ENCODE data around the gene TMEM41B. TPM values are rescaled to one million over a fixed set of nuclear protein-coding genes. Genes with fewer than 3 reads are reported as not detected.
"Not testable (repeated sequence)": the region's sequence is repeated elsewhere in the genome, so short reads cannot be mapped to it uniquely, and the experiment has no call there.

The TMEM41B gene
- total RNA-seq, 1 experiment from 2014 or later = 67.2 TPM

DNA sequence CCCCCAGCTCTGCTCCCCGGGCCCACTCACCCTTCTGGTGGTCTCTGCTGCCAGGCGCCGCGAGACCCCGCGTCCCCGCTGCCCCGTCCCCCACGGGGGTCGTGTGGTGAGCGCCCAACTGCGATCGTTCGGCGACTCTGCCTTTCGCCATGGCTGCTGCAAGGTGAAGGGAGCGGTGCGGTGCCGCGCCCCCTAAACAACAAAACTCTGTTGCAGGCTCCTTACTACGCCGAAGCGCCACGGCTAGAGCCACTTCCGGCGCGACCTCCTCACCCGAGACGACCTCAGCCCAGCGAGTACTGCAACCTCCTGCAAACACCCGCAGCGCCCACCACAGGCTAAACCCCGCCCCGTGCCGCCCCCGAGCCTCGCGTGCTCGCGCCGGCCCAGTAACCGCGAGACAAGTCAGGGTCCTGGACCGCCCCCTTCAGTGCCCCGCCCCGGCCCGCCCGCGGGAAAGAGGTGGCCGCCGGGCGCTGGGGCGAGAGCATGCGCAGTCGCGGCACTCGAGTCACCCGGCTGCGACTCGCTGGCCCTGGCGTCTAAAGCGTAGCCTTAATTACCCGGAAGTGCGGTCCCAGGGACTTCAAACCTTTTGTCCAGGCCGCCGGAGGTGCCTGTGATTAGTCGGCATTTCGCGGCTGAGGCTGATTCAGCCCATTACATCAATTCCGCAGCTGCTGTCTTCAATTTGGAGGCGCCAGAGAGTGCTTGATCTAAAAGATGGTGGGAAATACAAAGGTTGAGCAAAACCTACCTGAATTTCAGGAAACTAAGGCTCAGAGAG lies at the start of gene TMEM41B (continued):
- peak; percentile 71 for TF ChIP-seq SP1 (IDR thresholded peaks at IDR 0.05; ENCODE audit: low read depth)
- TF ChIP-seq CEBPB (IDR thresholded peaks at IDR 0.05; ENCODE audit: low read depth) = peak; percentile 58; the same call in 1 of the 2 replicates

DNA sequence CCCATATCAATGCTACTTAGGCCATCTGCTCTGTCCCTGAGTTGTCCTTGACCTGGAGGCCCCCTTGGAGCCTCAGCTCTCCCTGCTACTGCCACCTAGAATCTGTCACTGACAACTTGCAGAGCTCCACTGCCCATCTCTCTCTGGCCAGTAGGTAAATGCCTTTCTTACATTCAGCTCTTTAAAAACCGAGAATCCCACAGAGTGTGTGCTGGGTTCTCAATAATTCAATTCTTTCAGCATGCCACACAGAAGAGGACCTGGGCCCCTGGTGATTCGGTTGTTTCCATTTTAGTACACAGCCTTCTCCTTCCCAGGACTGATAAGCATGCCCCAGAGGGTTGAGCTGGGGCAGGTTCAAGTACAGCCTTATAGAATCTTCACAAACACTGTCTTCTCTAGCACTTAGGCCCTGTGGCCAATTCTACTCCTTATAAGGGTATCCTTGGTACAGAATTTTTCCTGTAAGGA lies 48.0 kb upstream of the TMEM41B start:
- peak overlapping the region; percentile 69 for H3K9ac ChIP-seq (ENCODE audit: low read length)
- H3K4me3 ChIP-seq (replicated peaks in 1 of 2; ENCODE audit: low read depth in 1 of 2, low read length in 2 of 2) = peak overlapping the region in 1 of 2 experiments; percentile 42; a peak in 1 of 4 replicates
- peaks cover 34 to 56% of the 10 kb centered on the region in 2 experiments for H3K4me1 ChIP-seq (ENCODE audit: control insufficient read depth in 1 of 2, insufficient read depth in 2 of 2, low read length in 2 of 2)
- peak; percentile 11; the same call in 1 of the 2 replicates for ATAC-seq
- H3K9me3 ChIP-seq (ENCODE audit: control insufficient read depth in 1 of 2, insufficient read depth in 1 of 2, low read depth in 1 of 2, low read length in 2 of 2) = no peaks in the 10 kb centered on the region
- ChIA-PET RAD21 (ENCODE audit: low non-redundant PET in 1 of 2, low total read pairs in 2 of 2, uncharacterized antibody in 2 of 2, unreplicated experiment in 2 of 2) (no interaction called here), CTCF (no interaction called here), POLR2A (interaction anchor here (0.9 to 3.3 kb wide), 4 partner anchors 9 to 99 kb away, joined by 3 to 12 read pairs (median 6); partner anchors contain the start of gene ZNF143)
- H3K79me2 ChIP-seq (ENCODE audit: insufficient read depth, low read length) = no peaks in the 10 kb centered on the region
- H2AFZ ChIP-seq (ENCODE audit: low read depth, low read length, poor library complexity, severe bottlenecking) = peak overlapping the region; percentile 10
- H4K20me1 ChIP-seq (ENCODE audit: insufficient read depth) = no peaks in the 10 kb centered on the region
- peak overlapping the region; percentile 99 for H3K27ac ChIP-seq (ENCODE audit: low read depth, low read length)
- H3K4me2 ChIP-seq (ENCODE audit: low read length) = peak overlapping the region; percentile 70
- H3K9me2 ChIP-seq (ENCODE audit: insufficient read depth) = no peaks in the 10 kb centered on the region
- TF ChIP-seq POLR2AphosphoS5 (IDR thresholded peaks at IDR 0.05; ENCODE audit: low read depth, low read length) (no peak), EZH2 (IDR thresholded peaks at IDR 0.05) (no peak), RAD21 (IDR thresholded peaks at IDR 0.05; ENCODE audit: low read depth) (0 out of 2 replicates have a peak, but pooled peaks have one; percentile 15), SRF (IDR thresholded peaks at IDR 0.05; ENCODE audit: low read depth) (0 out of 2 replicates have a peak, but pooled peaks have one; percentile 25), ZFX (IDR thresholded peaks at IDR 0.05) (peak; percentile 15; the same call in 1 of the 2 replicates)
- TF ChIP-seq, protein P1, sequence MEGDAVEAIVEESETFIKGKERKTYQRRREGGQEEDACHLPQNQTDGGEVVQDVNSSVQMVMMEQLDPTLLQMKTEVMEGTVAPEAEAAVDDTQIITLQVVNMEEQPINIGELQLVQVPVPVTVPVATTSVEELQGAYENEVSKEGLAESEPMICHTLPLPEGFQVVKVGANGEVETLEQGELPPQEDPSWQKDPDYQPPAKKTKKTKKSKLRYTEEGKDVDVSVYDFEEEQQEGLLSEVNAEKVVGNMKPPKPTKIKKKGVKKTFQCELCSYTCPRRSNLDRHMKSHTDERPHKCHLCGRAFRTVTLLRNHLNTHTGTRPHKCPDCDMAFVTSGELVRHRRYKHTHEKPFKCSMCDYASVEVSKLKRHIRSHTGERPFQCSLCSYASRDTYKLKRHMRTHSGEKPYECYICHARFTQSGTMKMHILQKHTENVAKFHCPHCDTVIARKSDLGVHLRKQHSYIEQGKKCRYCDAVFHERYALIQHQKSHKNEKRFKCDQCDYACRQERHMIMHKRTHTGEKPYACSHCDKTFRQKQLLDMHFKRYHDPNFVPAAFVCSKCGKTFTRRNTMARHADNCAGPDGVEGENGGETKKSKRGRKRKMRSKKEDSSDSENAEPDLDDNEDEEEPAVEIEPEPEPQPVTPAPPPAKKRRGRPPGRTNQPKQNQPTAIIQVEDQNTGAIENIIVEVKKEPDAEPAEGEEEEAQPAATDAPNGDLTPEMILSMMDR (IDR thresholded peaks at IDR 0.05 in 2 of 3, conservative IDR thresholded peaks at IDR 0.05 in 1 of 3; ENCODE audit: borderline replicate concordance in 1 of 3, insufficient read depth in 1 of 3, low read depth in 2 of 3, low read length in 2 of 3) = no peak
- H3K27me3 ChIP-seq (ENCODE audit: insufficient read depth, low read length) = no peaks in the 10 kb centered on the region
- no peaks in the 10 kb centered on the region for H3K36me3 ChIP-seq (ENCODE audit: control insufficient read depth in 1 of 2, insufficient read depth in 2 of 2, low read length in 2 of 2)
- DNase-seq (ENCODE audit: low read depth, low spot score) = no peak
- no TSS peak for BruUV-seq (replicated peaks)
- intact Hi-C loops (cut with micrococcal nuclease) = no loop called here

DNA sequence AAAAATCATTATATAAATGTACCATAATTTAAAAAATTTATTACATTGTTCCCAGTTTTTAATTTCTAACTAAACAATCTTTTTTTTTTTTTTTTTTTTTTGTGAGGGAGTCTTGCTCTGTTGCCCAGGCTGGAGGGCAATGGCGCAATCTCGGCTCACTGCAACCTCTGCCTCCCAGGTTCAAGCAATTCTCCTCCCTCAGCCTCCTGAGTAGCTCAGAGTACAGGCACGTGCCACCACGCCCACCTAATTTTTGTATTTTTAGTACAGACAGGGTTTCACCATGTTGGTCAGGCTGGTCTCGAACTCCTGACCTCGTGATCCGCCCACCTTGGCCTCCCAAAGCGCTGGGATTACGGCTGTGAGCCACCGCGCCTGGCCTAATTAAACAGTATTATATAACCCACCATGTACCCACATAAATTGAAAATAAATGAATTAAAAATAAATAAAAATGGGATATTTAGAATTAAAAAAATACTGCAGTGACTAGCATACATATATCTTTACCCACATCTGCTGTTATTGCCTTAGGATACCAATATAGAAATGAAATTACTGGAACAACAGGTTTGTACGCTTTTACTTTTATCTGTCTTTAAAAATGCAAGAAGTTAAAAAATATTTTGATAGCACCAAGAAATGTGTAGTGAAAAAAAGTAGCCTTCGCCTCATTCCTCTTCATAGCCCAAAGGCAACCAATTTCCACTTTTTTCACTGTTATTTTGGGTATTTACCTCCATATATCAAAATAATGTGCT lies 46.6 kb upstream of the TMEM41B start:
- H3K79me2 ChIP-seq (ENCODE audit: insufficient read depth, low read length); H3K9me2 ChIP-seq (ENCODE audit: insufficient read depth); H4K20me1 ChIP-seq (ENCODE audit: insufficient read depth); DNase-seq (ENCODE audit: low read depth, low spot score); H3K27me3 ChIP-seq (ENCODE audit: insufficient read depth, low read length); H3K9me3 ChIP-seq (ENCODE audit: control insufficient read depth in 1 of 2, insufficient read depth in 1 of 2, low read depth in 1 of 2, low read length in 2 of 2); ATAC-seq; H3K36me3 ChIP-seq (ENCODE audit: control insufficient read depth in 1 of 2, insufficient read depth in 2 of 2, low read length in 2 of 2); CTCF ChIA-PET; BruUV-seq (replicated peaks); intact Hi-C loops (cut with micrococcal nuclease); RAD21 ChIA-PET (ENCODE audit: low non-redundant PET in 1 of 2, low total read pairs in 2 of 2, uncharacterized antibody in 2 of 2, unreplicated experiment in 2 of 2): not testable (repeated sequence)
- Histone ChIP-seq H3K4me3 (replicated peaks in 1 of 2; ENCODE audit: low read depth in 1 of 2, low read length in 2 of 2) (peak overlapping the region in 1 of 2 experiments; percentile 27; a peak in 1 of 4 replicates), H3K4me1 (ENCODE audit: control insufficient read depth in 1 of 2, insufficient read depth in 2 of 2, low read length in 2 of 2) (peaks cover 34 to 63% of the 10 kb centered on the region in 2 experiments), H3K9ac (ENCODE audit: low read length) (peak overlapping the region; percentile 69), H3K27ac (ENCODE audit: low read depth, low read length) (peak overlapping the region; percentile 99), H3K4me2 (ENCODE audit: low read length) (peak overlapping the region; percentile 70), H2AFZ (ENCODE audit: low read depth, low read length, poor library complexity, severe bottlenecking) (peak overlapping the region; percentile 99)
- POLR2A ChIA-PET = interaction anchor here (0.7 to 0.8 kb wide), 2 partner anchors 19 to 59 kb away, joined by 3 read pairs; no protein-coding TSS in a partner anchor

All from HCT116 (cell line).